Measurements from ENCODE around the gene ZCCHC8.

Gene ZCCHC8

GRCh38 chr12:122505419-122506051, 4.8 kb upstream of the ZCCHC8 start:
- no peak overlapping the region for H3K27ac ChIP-seq (ENCODE audit: low read length)
- peaks cover 13% of the 10 kb centered on the region; the same call in 1 of the 2 replicates for H4K20me1 ChIP-seq (ENCODE audit: insufficient read depth, low read length)
- H3K4me2 ChIP-seq (ENCODE audit: low read length): no peak overlapping the region

GRCh38 chr12:122503783-122504590, 3.3 kb upstream of the ZCCHC8 start:
- peaks cover 35% of the 10 kb centered on the region for H3K79me2 ChIP-seq (ENCODE audit: low read length)
- TF ChIP-seq EZH2phosphoT487 (IDR thresholded peaks at IDR 0.05; ENCODE audit: low read depth): no peak
- no peak for TF ChIP-seq CTCF (IDR thresholded peaks at IDR 0.05; ENCODE audit: low read depth, low read length)
- H3K4me1 ChIP-seq (ENCODE audit: low read length): peaks cover 19% of the 10 kb centered on the region
- no peak overlapping the region for H2AFZ ChIP-seq (ENCODE audit: low read depth, low read length)
- peaks cover under 1% of the 10 kb centered on the region; the same call in 1 of the 2 replicates for H4K20me1 ChIP-seq (ENCODE audit: insufficient read depth, low read length)
- no peak overlapping the region for H3K4me3 ChIP-seq (ENCODE audit: low read length)
- no peaks in the 10 kb centered on the region for H3K9me3 ChIP-seq (ENCODE audit: insufficient read depth, low read length)
- no peak overlapping the region for H3K9ac ChIP-seq (ENCODE audit: low read length)
- no peak overlapping the region for H3K4me2 ChIP-seq (ENCODE audit: low read length)
- peak overlapping the region; percentile 90 for H3K27ac ChIP-seq (ENCODE audit: low read length)
- peaks cover 49% of the 10 kb centered on the region for H3K36me3 ChIP-seq (replicated peaks; ENCODE audit: low read depth, low read length)
- no peaks in the 10 kb centered on the region for H3K27me3 ChIP-seq (ENCODE audit: low read depth, low read length)

More at GRCh38 chr12:122505419-122506051, 4.8 kb upstream of the ZCCHC8 start:
- TF ChIP-seq CTCF (IDR thresholded peaks at IDR 0.05; ENCODE audit: low read depth, low read length) (no peak), EZH2phosphoT487 (IDR thresholded peaks at IDR 0.05; ENCODE audit: low read depth) (no peak)
- Histone ChIP-seq H3K9me3 (ENCODE audit: insufficient read depth, low read length) (no peaks in the 10 kb centered on the region), H3K4me3 (ENCODE audit: low read length) (no peak overlapping the region), H3K4me1 (ENCODE audit: low read length) (peaks cover 18% of the 10 kb centered on the region), H3K27me3 (ENCODE audit: low read depth, low read length) (no peaks in the 10 kb centered on the region), H2AFZ (ENCODE audit: low read depth, low read length) (no peak overlapping the region), H3K9ac (ENCODE audit: low read length) (no peak overlapping the region), H3K79me2 (ENCODE audit: low read length) (peaks cover 35% of the 10 kb centered on the region), H3K36me3 (replicated peaks; ENCODE audit: low read depth, low read length) (peaks cover 62% of the 10 kb centered on the region)

GRCh38 chr12:122503147-122503751, 2.5 kb upstream of the ZCCHC8 start:
- TF ChIP-seq CTCF (IDR thresholded peaks at IDR 0.05; ENCODE audit: low read depth, low read length) (no peak), EZH2phosphoT487 (IDR thresholded peaks at IDR 0.05; ENCODE audit: low read depth) (no peak)
- Histone ChIP-seq H3K27ac (ENCODE audit: low read length) (peak overlapping the region; percentile 90), H3K4me2 (ENCODE audit: low read length) (no peak overlapping the region), H4K20me1 (ENCODE audit: insufficient read depth, low read length) (peaks cover 3% of the 10 kb centered on the region; the same call in 1 of the 2 replicates), H3K9me3 (ENCODE audit: insufficient read depth, low read length) (no peaks in the 10 kb centered on the region), H3K27me3 (ENCODE audit: low read depth, low read length) (no peaks in the 10 kb centered on the region), H2AFZ (ENCODE audit: low read depth, low read length) (no peak overlapping the region), H3K4me1 (ENCODE audit: low read length) (peaks cover 27% of the 10 kb centered on the region), H3K79me2 (ENCODE audit: low read length) (peaks cover 37% of the 10 kb centered on the region), H3K36me3 (replicated peaks; ENCODE audit: low read depth, low read length) (peaks cover 49% of the 10 kb centered on the region), H3K4me3 (ENCODE audit: low read length) (no peak overlapping the region), H3K9ac (ENCODE audit: low read length) (no peak overlapping the region)

GRCh38 chr12:122501489-122501989, 807 bp upstream of the ZCCHC8 start:
- peak overlapping the region; percentile 65 for H3K9ac ChIP-seq (ENCODE audit: low read length)
- peak overlapping the region; percentile 90 for H3K27ac ChIP-seq (ENCODE audit: low read length)
- no peak for TF ChIP-seq CTCF (IDR thresholded peaks at IDR 0.05; ENCODE audit: low read depth, low read length)
- no peak for TF ChIP-seq EZH2phosphoT487 (IDR thresholded peaks at IDR 0.05; ENCODE audit: low read depth)
- H3K27me3 ChIP-seq (ENCODE audit: low read depth, low read length): no peaks in the 10 kb centered on the region
- H3K4me3 ChIP-seq (ENCODE audit: low read length): peak overlapping the region; percentile 87
- no peak overlapping the region for H2AFZ ChIP-seq (ENCODE audit: low read depth, low read length)
- peaks cover 3% of the 10 kb centered on the region; the same call in 1 of the 2 replicates for H4K20me1 ChIP-seq (ENCODE audit: insufficient read depth, low read length)
- H3K4me1 ChIP-seq (ENCODE audit: low read length): peaks cover 28% of the 10 kb centered on the region
- no peaks in the 10 kb centered on the region for H3K9me3 ChIP-seq (ENCODE audit: insufficient read depth, low read length)
- H3K4me2 ChIP-seq (ENCODE audit: low read length): peak overlapping the region; percentile 65
- peaks cover 42% of the 10 kb centered on the region for H3K79me2 ChIP-seq (ENCODE audit: low read length)
- H3K36me3 ChIP-seq (replicated peaks; ENCODE audit: low read depth, low read length): peaks cover 33% of the 10 kb centered on the region

All from OCI-LY3 (cell line).